ENCODE measurements around the gene GRID2IP.
"Not testable (repeated sequence)": the region's sequence is repeated elsewhere in the genome, so short reads cannot be mapped to it uniquely, and the experiment has no call there.

Gene GRID2IP

DNA sequence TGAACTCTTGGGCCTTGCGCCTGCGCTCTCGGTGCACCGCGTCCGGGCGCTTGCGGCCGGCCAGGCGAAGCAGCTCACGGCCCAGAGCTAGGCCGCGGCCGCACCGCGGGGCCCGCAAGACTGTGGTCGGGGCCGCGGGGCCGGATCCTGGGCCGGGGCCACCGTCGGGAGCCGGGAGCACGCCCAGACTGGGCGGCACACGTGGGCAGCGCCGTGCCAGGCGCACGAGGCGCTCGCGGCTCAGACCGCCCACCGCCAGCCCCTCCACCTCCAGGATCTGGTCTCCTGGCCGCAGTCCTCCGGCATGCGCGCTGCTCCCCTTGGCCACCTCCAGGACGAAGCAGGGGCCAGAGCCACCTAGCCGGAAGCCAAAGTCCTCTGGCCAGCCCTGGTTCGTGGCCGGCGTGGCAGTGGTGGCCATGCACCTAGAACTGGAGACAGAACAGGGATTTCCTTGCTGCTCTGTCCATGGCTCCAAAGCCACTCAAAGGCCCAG is at the start of gene GRID2IP:
Gene GRID2IP, minus strand, starts transcription at position 446 of the 496 bp plus-strand sequence. Its CDS starts 25 bp downstream, at position 421.
- DNase-seq = no peak

DNA sequence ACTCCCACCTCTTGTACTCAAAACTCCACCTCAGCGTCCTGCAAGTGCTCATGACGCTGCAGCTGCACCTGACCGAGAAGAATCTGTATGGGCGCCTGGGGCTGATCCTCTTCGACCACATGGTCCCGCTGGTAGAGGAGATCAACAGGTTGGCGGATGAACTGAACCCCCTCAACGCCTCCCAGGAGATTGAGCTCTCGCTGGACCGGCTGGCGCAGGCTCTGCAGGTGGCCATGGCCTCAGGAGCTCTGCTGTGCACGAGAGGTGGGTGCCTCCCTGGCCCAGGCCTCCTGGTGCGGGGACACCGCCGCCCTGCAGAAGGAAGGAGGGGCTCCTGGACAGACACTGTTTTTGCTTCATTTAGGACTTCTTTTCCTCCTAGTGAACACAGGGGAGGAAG is 48.8 kb upstream of the GRID2IP start:
- DNase-seq = no peak

DNA sequence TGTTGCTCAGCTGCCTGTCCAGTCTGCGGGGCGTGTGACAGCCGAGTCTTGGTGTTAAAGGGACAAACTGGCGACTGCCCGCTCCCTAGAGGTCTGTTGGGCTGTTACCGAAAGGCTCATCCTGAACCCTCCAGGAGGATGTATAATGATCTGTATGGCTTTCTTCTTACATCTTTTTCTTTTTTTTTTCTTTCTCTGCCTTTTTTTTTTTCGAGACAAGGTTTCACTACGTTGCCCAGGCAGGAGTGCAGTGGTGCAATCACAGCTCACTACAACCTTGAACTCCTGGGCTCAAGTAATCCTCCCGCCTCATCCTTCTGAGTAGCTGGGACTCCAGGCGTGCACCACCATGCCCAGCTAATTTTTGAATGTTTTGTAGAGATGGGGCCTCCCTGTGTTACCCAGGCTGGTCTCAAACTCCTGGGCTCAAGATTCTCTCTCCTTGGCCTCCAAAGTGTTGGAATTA is 39.4 kb upstream of the GRID2IP start:
- DNase-seq = no peak

DNA sequence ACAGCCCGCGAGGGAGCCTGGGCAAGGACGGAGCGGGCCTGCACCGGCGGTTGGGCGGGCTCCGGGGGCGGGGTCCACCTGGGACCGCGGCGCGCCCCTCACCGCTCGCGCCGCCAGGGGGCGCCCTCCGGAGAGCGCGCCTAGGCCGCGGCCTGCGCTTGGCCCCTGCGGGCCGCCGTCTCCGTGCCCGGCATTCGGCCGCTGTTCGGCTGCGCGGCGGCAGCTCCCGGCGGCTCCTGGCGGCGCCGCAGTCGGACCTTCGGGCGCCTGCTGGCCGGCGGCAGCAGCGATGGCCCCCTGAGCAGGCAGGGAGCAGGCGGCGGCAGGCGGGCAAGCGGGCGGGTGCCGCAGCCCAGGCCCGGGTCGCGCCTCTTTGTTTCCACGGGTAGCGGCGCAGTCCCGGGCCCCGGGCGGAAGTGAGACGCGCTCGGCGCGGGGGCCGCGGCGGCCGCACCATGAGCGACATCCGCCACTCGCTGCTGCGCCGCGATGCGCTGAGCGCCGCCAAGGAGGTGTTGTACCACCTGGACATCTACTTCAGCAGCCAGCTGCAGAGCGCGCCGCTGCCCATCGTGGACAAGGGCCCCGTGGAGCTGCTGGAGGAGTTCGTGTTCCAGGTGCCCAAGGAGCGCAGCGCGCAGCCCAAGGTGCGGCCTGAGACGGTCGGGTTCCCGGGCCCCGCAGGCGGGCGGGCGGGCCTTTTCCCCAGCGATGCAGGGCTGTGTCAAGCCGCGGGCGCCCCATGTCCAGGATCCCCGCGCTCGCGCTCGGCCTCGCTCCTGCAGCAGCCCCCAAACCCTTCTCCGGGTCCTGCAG is 38.8 kb upstream of the GRID2IP start, which contains the start of gene INTS15:
Gene INTS15, plus strand, starts transcription at position 193 of the 816 bp plus-strand sequence. Its CDS starts 263 bp downstream, at position 456.
- DNase-seq = peak; percentile 8 to 26

DNA sequence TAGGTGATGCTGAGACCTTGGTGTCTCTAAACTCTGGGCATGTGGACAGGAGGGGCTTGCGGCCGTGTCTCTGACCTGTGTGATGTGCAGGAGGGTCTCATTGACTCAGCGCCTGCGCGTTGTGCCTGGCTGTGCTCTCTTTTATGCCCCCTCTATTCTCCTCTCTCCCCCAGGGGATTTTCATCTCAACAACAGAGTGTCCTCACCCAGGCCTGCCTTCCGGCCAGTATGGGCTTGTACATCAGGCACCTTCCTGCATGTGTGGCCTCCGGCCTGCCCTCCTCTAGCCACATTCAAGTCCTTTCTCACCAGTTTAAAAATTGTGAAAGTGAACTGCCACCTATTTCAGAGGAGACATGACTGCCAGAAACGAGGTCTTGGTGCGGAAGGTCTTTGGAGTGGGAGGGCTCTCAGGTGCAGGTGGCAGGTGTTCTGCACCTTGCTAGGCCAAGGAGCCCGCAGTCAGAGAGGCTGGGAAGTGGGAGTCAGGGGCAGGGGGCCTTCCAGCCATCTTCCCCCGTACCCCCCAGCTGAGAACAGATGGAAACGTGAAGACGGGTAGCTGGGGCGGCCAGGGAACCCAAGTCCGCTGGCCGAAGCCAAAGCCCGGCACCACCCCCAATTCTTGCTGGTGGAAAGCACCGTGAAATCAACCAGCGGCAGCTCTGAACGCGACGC is 38.0 kb upstream of the GRID2IP start:
- no peak for DNase-seq

DNA sequence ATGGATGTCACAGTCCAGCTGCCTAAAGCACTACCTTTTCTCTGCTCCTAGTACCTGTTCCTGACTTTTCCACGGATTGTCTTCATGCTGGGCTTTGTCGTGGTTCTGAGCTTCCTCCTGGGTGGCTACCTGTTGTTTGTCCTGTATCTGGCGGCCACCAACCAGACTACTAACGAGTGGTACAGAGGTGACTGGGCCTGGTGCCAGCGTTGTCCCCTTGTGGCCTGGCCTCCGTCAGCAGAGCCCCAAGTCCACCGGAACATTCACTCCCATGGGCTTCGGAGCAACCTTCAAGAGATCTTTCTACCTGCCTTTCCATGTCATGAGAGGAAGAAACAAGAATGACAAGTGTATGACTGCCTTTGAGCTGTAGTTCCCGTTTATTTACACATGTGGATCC is 37.3 kb upstream of the GRID2IP start:
- no peak for DNase-seq

GRCh38 chr7:6585746-6586432 is 34.6 kb upstream of the GRID2IP start:
- DNase-seq = not testable (repeated sequence)

DNA sequence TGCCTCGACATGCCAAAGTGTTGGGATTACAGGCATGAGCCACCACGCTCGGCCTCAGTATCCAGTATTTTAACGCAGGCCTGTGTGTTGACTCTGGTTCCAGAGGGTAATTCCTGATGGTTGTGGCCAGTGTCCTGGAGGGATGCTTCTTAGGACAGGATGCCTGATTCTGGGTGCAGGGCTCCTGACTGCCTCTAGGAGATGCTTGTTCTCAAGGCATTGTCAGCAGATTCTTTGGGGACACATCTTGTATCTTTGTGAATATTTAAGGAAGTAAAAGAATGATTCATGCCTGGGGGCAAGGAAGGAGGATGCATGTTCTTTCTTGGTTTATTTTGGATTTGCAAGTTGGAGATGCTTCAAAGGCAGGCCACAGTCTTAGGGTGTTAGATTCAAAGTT is 28.2 kb upstream of the GRID2IP start:
- peak; percentile 52 to 68 for DNase-seq

GRCh38 chr7:6578114-6579084 is 27.1 kb upstream of the GRID2IP start:
- no peak for DNase-seq

DNA sequence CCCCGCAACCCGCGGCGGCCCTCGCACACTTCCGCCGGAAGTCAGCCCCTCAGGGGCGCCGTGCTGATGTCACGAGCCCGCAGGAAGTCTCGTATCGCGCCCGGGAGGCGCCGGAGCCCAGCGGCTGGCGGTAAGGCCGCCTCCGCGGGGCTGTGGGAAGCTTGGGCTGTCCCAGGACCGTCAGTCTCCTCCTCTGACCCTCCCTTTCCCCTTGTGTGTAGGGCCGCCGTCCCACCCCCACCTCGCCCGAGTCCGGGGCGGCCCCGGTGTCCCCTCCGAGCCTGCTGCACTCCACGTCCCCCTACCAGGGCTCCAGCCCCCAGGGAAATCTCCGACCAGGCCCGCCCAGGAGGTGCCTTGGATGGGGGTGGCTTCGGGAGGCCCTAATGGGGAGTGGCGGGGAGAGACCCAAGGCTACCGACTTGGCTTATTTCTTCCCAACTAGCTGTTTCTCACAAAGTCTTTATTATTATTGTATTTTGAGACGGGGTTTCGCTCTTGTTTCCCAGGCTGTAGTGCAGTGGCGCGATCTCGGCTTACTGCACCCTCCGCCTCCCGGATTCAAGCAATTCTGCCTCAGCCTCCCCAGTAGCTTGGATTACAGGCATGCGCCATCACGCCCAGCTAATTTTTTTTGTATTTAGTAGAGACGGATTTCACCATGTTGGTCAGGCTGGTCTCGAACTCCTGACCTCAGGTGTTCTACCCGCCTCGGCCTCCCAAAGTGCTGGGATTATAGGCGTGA is 26.3 kb upstream of the GRID2IP start, which contains the start of gene ZDHHC4:
Gene ZDHHC4, plus strand, starts transcription at position 86 of the 745 bp plus-strand sequence. CDS start 3,108 bp downstream, outside the sequence.
- DNase-seq = peak; percentile 52 to 56

DNA sequence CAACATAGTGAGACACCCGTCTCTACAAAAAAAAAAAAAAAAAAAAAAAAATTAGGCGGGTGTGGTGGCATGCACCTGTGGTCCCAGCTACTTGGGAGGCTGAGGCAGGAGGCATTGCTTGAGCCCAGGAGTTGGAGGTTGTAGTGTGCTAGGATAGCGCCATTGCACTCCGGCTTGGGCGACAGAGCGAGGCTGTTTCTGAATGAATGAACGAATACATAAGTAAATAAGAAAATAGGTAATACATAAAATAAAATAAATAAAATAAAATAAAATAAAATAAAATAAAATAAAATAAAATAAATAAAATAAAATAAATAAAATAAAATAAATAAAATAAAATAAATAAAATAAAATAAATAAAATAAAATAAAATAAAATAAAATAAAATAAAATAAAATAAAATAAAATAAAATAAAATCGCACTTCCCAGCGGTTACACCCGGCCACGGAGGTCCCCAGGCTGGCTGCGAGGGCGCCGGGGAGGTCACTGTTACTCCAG is 25.7 kb upstream of the GRID2IP start:
- DNase-seq = not testable (repeated sequence)

DNA sequence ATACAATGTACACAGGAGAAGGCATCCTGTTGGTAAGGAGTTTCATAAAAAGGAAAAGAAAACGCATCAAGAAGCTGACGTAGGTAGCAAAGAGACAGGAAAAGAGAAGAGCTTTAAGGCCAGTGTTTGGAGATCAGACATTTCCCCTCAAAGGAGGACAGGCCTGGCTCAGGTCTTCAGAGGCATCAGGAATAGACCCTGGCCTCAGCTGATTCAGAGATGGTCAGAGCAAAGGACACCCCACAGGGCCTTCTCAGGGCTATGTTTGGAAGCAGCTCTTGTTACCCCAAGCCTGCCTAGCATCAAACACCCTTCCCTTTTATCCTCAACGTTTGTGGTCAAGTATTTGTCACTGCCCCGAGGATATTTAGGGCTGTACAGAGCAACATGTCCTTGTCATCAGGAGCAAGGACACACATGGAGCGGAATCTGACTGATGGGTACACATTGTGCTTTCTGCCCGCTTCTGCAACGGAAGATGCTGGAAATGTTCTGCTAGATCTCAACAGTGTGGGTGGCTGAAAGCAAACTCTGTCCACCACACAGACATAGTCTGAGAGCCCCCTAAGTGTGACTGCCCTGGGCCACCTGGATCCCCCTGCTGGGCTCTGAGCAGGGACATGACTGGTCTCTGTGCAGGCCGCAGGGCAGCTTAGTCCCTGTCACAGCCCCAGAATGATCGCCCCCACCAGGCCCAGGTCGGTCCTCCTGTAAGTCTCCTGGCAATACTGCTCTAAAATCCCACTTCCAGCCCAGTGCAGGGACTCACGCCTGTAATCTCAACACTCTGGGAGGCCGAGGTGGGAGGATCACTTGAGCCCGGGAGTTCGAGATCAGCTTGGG is 25.0 kb upstream of the GRID2IP start:
- DNase-seq = no peak

DNA sequence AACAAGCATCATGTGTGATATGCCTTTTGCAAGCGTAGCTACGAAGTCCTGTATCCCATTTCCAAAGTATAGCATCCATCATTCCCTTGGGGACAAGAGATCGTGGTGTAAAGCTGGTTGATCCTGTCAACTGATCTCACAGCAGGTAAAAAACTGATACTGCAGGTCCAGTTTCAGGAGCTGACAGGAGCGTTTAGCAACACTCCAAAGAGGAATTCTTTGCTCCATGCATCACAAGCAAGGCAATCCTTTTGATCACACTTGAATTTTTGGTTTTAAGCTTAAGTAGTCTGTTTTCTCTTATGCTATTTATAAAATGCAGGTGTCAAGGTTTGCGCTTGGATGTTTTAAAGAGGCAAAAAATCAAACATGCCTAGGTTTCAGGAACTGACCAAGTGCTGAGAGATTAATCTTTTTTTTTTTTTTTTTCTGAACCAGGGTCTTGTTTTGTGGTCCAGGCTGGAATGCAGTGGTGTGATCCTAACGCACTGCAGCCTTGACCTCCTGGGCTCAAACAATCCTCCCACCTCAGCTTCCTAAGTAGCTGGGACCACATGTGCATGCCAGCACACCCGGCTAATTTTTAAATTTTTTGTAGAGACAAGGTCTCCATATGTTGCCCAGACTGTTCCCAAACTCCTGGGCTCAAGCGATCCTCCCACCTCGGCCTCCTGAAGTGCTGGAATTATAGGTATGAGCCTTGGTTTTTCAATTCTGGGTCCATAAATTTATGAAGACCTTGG is 24.2 kb upstream of the GRID2IP start:
- no peak for DNase-seq

DNA sequence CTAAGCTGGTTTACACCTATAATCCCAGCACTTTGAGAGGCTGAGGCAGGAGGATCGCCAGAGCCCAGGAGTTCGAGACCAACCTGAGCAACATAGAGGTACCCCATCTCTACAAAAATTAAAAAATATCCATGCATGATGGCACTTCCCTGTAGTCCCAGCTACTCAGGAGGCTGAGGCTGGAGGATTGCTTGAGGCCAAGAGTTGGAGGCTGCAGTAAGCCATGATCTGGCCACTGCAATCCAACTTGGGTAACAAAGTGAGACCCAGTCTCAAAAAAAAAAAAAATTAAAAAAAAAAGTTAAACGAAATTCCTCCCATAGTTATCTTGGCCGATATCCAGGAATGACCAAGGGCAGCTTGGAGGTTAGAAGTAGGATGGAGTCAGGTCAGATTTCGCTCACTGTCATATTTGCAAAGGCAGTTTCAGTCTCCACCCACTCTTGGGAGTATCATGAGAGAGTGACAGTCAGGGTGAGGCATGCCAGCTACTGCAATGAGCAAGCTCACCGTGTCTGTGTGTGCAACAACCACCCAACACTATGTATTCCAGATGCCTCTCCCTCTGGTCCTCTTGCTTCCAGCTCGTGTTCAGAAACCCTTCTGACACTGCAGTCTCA is 20.0 kb upstream of the GRID2IP start:
- no peak for DNase-seq

DNA sequence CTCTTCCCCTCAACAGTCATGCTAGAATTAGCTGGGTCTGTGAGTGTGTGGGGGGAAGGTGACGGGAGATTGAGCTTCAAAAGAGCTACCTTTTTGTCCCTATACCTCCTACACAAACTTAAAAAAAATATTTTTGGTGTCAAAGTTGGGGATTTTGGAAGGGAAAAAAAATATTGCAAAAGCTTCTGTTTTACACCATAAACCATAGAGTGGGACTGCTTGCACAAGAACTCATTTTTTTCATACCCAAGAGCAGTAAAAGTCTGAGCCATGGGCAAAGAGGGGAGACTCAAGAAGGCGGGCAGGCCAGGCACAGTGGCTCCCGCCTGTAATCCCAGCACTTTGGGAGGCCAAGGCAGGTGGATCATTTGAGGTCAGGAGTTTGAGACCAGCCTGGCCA is 16.6 kb upstream of the GRID2IP start:
- no peak for DNase-seq

DNA sequence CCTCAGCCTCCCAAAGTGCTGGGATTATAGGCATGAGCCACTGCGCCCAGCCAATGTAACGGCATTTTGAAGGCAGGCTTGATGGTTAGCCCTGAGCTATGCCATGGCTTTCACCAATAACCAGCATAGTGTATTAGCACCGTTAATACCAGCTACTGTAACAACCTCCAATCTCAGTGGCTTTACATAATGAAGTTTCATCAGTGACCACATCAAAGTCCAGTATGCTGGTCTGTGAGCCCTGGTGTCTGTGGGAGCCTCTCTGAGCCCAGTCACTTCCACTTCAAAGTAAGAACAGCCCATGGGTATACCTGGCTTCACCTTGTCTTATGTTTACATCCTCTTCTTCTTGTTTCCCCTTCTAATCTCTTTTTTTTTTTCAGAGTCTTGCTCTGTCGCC is 14.4 kb upstream of the GRID2IP start:
- DNase-seq = no peak

GRCh38 chr7:6563936-6564770 is 12.9 kb upstream of the GRID2IP start:
- DNase-seq = no peak

- no peak for DNase-seq
Observed at GRCh38 chr7:6562106-6562505, 10.8 kb upstream of the GRID2IP start.

All from Kasumi-1 (cell line).